NT2/D1 (cell line): ENCODE results near the gene GRAMD1B.
"Not testable (repeated sequence)": the region's sequence is repeated elsewhere in the genome, so short reads cannot be mapped to it uniquely, and the experiment has no call there.

Source experiments
- DNase-seq: peaks from one replicate; pipeline ENCODE4 v3.0.0-alpha.2; 2011; ENCODE audit warnings: low read depth, low spot score
- H3K27me3 ChIP-seq: 2 replicates; pipeline ENCODE4 v1.6.0; 2011; ENCODE audit warnings: mild to moderate bottlenecking; ENCODE audit not compliant: insufficient read length, insufficient read depth
- H3K36me3 ChIP-seq: 2 replicates; pipeline ENCODE4 v1.6.1; 2011; ENCODE audit warnings: mild to moderate bottlenecking, low read length, mixed read lengths; ENCODE audit not compliant: insufficient read depth, insufficient read length
- H3K4me1 ChIP-seq: 2 replicates; pipeline ENCODE4 v1.5.1; 2011; ENCODE audit not compliant: insufficient read depth, insufficient read length
- H3K4me3 ChIP-seq: 2 replicates; pipeline ENCODE4 v1.5.1; 2011; ENCODE audit warnings: low read depth; ENCODE audit not compliant: insufficient read length
- H3K9ac ChIP-seq: 2 replicates; pipeline ENCODE4 v1.6.0; 2011; ENCODE audit warnings: low read depth; ENCODE audit not compliant: insufficient read length
- H3K9me3 ChIP-seq: 2 replicates; pipeline ENCODE4 v1.5.1; 2011; ENCODE audit warnings: mild to moderate bottlenecking, low read length; ENCODE audit not compliant: insufficient read depth
- SUZ12 ChIP-seq: IDR thresholded peaks from 2 replicates; pipeline ENCODE4 v1.6.1; 2011; ENCODE audit not compliant: insufficient read length, insufficient read depth; ENCODE audit errors: extremely low read depth
- YY1 ChIP-seq: IDR thresholded peaks from 2 replicates; pipeline ENCODE4 v1.6.1; 2011; ENCODE audit not compliant: insufficient read length, insufficient read depth
- ZNF274 ChIP-seq: IDR thresholded peaks from 2 replicates; pipeline ENCODE4 v1.6.1; 2011; ENCODE audit warnings: mild to moderate bottlenecking, low read depth, low read length

GRAMD1B gene

DNA sequence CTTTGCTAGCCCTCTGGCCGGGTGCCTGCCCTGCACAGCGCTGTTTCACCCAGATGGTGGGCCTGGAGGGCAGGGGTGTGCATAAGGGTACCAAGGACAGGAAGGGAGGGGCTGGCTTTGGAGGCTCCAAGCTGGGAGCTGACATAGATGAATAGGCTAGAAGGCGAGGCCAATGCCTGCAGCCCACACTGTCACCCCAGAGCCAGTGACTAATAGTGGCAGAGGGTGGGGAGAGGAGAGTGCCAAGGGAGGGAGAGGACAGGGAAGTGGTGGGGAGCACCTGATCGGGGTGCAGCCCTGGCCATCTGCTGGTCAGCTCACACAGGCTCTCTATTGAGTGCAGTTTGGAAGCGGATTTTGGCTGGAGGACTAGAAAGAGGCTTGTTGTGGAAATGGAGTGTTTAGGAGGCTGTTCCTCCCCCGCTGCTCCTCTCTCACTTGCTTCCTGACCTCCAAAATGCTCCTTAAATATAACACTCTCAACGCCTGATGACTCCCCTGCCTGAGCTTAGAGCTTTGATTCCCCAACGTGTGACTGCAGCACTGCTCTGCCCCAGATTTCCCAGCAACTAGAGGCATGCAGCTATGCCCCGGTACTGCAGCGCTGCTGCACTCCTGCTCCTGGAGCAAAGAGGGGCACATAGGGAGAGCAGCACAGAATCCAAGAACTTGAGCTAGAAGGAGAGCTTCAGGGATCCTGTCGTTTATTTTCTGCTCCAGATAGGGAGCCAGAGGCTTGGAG lies 89.2 kb downstream of the GRAMD1B start:
- no peak for DNase-seq
- H3K36me3 ChIP-seq = no peaks in the 10 kb centered on the region
- no peak overlapping the region for H3K4me3 ChIP-seq
- H3K9ac ChIP-seq = no peak overlapping the region
- no peaks in the 10 kb centered on the region for H3K9me3 ChIP-seq
- TF ChIP-seq ZNF274 (no peak), SUZ12 (no peak), YY1 (no peak)
- peaks cover 6% of the 10 kb centered on the region for H3K4me1 ChIP-seq
- no peaks in the 10 kb centered on the region for H3K27me3 ChIP-seq

DNA sequence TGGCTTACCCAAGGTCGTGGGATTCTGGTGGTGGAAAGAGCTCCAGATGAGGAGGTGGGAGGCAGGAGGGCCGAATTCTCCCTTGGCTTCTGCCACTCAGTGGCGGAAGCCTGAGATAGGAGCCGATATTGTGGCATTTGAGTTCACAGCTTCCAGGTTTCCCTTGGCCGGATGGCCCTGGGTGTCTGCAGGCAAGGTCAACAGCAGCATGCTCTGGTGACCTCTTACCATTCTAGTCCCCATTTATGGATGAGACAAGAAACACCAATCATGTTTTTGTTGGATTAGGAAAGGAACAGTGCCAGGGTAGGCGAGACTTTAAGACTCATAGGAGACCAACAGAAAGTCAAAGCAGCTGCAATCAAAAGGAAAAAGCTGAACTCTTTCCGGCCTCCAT lies 89.7 kb downstream of the GRAMD1B start:
- TF ChIP-seq YY1 (no peak), SUZ12 (no peak), ZNF274 (no peak)
- Histone ChIP-seq H3K4me1 (peaks cover 6% of the 10 kb centered on the region), H3K36me3 (no peaks in the 10 kb centered on the region), H3K4me3 (no peak overlapping the region), H3K9me3 (no peaks in the 10 kb centered on the region), H3K9ac (no peak overlapping the region), H3K27me3 (no peaks in the 10 kb centered on the region)
- DNase-seq = no peak

DNA sequence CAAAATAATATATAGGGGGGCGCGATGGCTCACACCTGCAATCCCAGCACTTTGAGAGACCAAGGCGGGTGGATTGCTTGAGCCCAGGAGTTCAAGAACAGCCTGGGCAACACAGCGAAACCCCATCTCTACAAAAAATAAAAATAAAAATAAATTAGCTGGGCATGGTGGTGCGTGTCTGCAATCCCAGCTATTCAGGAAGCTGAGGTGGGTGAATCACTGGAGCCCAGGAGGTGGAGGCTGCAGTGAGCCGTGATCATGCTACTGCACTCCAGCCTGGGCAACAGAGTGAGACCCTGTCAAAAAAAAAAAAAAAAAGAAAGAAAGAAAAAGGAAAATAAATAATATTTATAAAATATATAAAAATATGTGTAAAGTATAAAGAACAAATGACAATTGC lies 90.4 kb downstream of the GRAMD1B start:
- not testable (repeated sequence) for H3K9me3 ChIP-seq, H3K36me3 ChIP-seq, H3K9ac ChIP-seq, DNase-seq, H3K4me3 ChIP-seq, H3K27me3 ChIP-seq
- H3K4me1 ChIP-seq = peaks cover 12% of the 10 kb centered on the region

DNA sequence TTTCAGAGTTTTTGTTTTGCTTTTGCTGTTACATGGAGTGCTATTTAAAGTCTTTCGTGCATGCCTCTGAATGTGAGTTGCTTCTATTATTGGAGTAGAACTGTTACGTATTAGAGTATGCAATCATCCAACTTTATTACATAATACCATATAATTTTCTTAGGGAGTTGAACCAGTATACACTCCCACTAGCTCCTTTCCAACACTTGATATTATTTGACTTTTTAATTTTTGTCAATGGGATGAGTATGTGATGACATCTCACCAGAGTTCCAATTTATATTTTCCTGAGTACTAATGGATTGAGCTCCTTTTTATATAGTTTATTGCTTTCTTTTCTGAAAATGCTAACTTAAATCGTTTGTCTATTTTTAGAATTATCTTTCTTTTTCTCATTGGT lies 90.9 kb downstream of the GRAMD1B start:
- Histone ChIP-seq H3K4me3 (no peak overlapping the region), H3K9me3 (no peaks in the 10 kb centered on the region), H3K4me1 (peaks cover 12% of the 10 kb centered on the region), H3K36me3 (no peaks in the 10 kb centered on the region), H3K9ac (no peak overlapping the region), H3K27me3 (no peaks in the 10 kb centered on the region)
- TF ChIP-seq ZNF274 (no peak), YY1 (no peak), SUZ12 (no peak)
- no peak for DNase-seq

DNA sequence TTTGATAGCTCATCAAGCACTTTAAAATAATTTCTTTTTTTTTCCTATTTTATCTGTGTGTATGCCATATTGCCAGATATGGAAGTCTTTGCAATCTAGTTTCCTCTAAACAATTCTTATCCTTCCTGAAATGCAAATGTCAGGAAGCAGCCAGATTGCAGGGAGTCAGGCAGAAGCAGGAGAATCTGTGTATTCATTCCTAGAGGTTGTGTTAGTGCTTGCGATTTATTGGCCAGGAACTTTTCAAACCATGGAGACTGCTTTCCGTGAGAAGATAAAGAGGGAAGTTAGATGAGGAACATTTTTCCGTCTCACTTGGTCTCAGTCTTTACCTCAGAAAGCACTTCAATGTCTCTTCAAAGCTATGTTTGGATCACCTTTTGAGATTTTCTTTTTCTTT lies 91.9 kb downstream of the GRAMD1B start:
- Histone ChIP-seq H3K4me3 (no peak overlapping the region), H3K4me1 (peaks cover 15% of the 10 kb centered on the region), H3K27me3 (no peaks in the 10 kb centered on the region), H3K36me3 (no peaks in the 10 kb centered on the region), H3K9ac (no peak overlapping the region), H3K9me3 (no peaks in the 10 kb centered on the region)
- no peak for TF ChIP-seq SUZ12
- TF ChIP-seq ZNF274 = no peak
- no peak for TF ChIP-seq YY1
- DNase-seq = no peak

DNA sequence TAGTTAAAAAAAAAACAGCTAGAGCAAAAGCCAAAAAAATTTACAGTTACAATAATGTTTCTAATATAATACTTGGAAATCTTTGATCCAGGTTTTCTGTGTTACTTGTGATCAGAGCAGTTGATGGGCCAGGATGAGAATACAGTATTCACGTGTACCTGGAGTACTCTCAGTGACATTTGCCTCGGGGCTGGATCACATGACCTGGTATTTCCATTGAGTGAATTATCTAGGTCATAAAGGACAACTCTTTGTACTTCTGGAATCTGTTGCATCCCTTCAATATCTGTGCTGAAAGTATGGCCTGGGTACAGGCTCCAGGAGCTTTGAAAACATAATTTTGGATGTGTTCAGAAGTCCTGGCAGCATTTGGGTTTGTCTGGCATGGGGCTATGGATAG lies 93.5 kb downstream of the GRAMD1B start:
- no peaks in the 10 kb centered on the region for H3K27me3 ChIP-seq
- no peak for DNase-seq
- TF ChIP-seq YY1 = no peak
- no peak for TF ChIP-seq SUZ12
- TF ChIP-seq ZNF274 = no peak
- no peaks in the 10 kb centered on the region for H3K9me3 ChIP-seq
- no peak overlapping the region for H3K4me3 ChIP-seq
- H3K4me1 ChIP-seq = peaks cover 13% of the 10 kb centered on the region
- no peak overlapping the region for H3K9ac ChIP-seq
- no peaks in the 10 kb centered on the region for H3K36me3 ChIP-seq

DNA sequence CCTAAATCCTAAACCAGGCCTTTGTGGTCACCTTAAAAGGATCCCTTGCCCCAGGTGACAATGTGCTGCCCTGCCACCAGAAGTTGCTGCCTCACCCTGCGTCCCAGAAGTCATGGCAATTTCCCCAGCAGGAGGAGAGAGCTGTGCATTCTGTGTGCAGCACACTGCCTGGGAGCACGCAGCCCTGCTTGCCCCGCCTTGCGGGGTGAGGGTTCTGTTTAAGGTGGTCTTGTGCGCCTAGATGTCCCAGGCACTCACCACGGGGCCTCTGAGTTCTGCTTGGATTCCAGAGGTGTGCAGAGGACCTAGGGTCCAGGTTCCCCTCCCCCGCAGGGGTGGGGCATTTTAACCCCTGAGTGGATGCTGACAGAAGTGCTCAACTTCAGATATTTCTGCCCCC lies 95.0 kb downstream of the GRAMD1B start:
- Histone ChIP-seq H3K9me3 (no peaks in the 10 kb centered on the region), H3K4me1 (peaks cover 11% of the 10 kb centered on the region), H3K27me3 (no peaks in the 10 kb centered on the region), H3K9ac (peak overlapping the region; percentile 67), H3K4me3 (no peak overlapping the region), H3K36me3 (no peaks in the 10 kb centered on the region)
- no peak for DNase-seq
- TF ChIP-seq SUZ12 (no peak), YY1 (no peak), ZNF274 (no peak)

DNA sequence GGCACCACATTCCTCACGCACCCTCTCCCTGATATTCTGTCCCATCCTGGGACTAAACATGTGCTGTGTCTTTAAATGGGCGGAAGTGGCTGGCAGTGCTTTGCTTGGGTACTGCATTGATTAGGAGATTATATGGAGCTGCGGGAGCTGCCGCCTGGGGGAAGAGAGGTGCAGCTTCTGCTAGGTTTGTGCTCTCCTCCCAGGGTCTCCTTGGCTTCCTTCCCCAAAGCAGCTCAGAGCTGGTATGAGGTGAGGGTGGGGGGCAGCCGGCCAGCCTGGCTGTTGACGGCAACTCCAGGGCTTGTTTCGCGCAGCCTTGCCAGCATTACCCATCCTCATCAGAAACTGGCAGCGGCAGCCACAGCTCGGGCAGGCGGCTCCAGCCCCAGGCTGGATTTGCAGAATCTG lies 95.4 kb downstream of the GRAMD1B start:
- Histone ChIP-seq H3K27me3 (no peaks in the 10 kb centered on the region), H3K4me3 (peak overlapping the region; percentile 4), H3K4me1 (peaks cover 11% of the 10 kb centered on the region), H3K9ac (peak overlapping the region; percentile 67), H3K9me3 (no peaks in the 10 kb centered on the region), H3K36me3 (no peaks in the 10 kb centered on the region)
- no peak for DNase-seq
- no peak for TF ChIP-seq YY1
- no peak for TF ChIP-seq ZNF274
- no peak for TF ChIP-seq SUZ12
